ENCODE measurements around the gene CASD1.

DNA sequence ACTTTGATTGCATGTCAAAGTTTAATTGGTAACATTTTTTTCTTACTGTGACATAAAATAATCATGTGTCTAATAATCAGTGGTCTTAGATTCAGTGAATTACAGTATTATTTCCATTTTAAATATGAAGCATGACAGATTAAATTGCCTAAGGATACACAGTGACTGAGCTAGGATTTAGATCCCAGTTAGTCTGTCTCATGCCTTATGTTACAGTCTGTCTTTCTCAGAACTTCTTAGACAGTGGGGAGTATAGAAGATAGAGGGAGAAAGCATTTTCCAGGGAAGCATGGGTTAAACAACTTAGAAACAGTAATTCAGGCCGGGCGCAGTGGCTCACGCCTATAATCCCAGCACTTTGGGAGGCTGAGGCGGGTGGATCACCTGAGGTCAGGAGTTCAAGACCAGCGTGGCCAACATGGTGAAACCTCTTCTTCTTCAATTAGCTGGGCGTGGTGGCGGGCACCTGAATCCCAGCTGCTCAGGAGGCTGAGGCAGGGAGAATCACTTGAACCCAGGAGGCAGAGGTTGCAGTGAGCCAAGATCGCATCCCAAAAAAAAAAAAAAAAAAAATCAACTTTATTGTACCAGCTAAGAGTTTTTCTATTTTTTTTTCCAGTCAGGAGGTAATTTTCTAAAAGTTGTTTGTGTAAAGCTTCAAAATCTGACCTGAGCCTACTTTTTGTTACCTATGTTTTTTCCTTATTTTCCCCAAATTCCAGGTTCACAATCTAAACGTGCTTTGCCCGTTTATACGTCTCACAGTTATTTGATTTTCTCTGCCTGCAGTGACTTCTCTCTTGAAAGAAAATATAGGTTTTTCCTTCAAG, 3.3 kb downstream of the CASD1 start:
- no peak for TF ChIP-seq POLR2AphosphoS5 (IDR thresholded peaks at IDR 0.05)
- TF ChIP-seq, protein P1, sequence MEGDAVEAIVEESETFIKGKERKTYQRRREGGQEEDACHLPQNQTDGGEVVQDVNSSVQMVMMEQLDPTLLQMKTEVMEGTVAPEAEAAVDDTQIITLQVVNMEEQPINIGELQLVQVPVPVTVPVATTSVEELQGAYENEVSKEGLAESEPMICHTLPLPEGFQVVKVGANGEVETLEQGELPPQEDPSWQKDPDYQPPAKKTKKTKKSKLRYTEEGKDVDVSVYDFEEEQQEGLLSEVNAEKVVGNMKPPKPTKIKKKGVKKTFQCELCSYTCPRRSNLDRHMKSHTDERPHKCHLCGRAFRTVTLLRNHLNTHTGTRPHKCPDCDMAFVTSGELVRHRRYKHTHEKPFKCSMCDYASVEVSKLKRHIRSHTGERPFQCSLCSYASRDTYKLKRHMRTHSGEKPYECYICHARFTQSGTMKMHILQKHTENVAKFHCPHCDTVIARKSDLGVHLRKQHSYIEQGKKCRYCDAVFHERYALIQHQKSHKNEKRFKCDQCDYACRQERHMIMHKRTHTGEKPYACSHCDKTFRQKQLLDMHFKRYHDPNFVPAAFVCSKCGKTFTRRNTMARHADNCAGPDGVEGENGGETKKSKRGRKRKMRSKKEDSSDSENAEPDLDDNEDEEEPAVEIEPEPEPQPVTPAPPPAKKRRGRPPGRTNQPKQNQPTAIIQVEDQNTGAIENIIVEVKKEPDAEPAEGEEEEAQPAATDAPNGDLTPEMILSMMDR (IDR thresholded peaks at IDR 0.05), result no peak

Measured in sigmoid colon (tissue), 4 donors.